Activated CD4-positive, alpha-beta memory T cell treated with anti-CD3 and anti-CD28 coated beads, Interleukin-2, amount 10 ng/mL, durations not matched to agents 7 days and 5 days (primary cell): ENCODE measurements around the gene ESCO1. TPM values are rescaled to one million over a fixed set of nuclear protein-coding genes. Genes with fewer than 3 reads are reported as not detected.

Source experiments
- CTCF ChIA-PET: fragments of 350-600 bp; sonication (Branson Sonifier 250); formaldehyde crosslinking; loops from one replicate; lab custom pipeline; 2021; ENCODE audit warnings: antibody characterized with exemption, inconsistent platforms; lab: Charles Lee
- POLR2A ChIA-PET: fragments of 350-600 bp; sonication (Branson Sonifier 250); formaldehyde crosslinking; loops from one replicate; lab custom pipeline; 2021; ENCODE audit warnings: antibody characterized with exemption; lab: Charles Lee
- DNase-seq: peaks from one replicate; pipeline ENCODE4 v3.0.0-alpha.2; 2020
- H3K27ac Mint-ChIP-seq: one replicate; pipeline ENCODE4 v1.8.0; 2021; ENCODE audit warnings: mild to moderate bottlenecking, mixed read lengths
- H3K27me3 Mint-ChIP-seq: one replicate; pipeline ENCODE4 v1.8.0; 2021; ENCODE audit warnings: mixed read lengths
- H3K36me3 Mint-ChIP-seq: one replicate; pipeline ENCODE4 v1.8.0; 2021; ENCODE audit warnings: low read depth, mixed read lengths
- H3K4me1 Mint-ChIP-seq: one replicate; pipeline ENCODE4 v1.8.0; 2021; ENCODE audit warnings: mixed read lengths
- H3K4me3 Mint-ChIP-seq: one replicate; pipeline ENCODE4 v1.8.0; 2021; ENCODE audit warnings: mild to moderate bottlenecking, mixed read lengths
- H3K9me3 Mint-ChIP-seq: one replicate; pipeline ENCODE4 v1.8.0; 2021; ENCODE audit warnings: mixed read lengths
- total RNA-seq, 2 experiments: library from RNA; stranded (reverse); gene quantifications; one replicate each; pipeline ENCODE4 v1.2.3, GENCODE V29; 2021

ESCO1 gene
- total RNA-seq, 2 experiments from 2014 or later: 22.8 to 22.9 TPM

GRCh38 chr18:21571772-21572171, 28.7 kb downstream of the ESCO1 start:
- Mint-ChIP-seq H3K4me3 (no peak overlapping the region), H3K27me3 (no peaks in the 10 kb centered on the region), H3K36me3 (peaks cover 58% of the 10 kb centered on the region), H3K27ac (no peak overlapping the region), H3K4me1 (no peaks in the 10 kb centered on the region), H3K9me3 (no peaks in the 10 kb centered on the region)
- no peak for DNase-seq
- CTCF ChIA-PET: no interaction called here
- POLR2A ChIA-PET: no interaction called here

DNA sequence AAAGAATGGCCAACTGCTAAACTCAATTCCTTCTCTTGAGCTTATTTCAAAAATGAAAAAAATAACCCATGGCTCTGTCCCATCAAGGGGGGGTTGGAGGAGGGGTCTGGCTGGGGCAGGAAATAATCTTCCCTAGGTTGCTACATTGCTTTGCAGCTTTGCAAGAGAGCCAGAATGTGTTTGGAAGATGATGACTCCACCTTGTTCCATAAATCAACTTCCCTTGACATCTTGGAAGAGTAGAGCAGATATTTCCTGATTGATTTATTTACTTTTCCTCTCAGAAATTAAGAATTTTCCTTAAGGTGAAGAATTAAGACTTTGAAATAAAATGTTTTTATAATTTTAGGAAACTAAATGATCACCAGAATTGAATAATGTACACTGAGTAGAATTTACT, 41.3 kb downstream of the ESCO1 start:
- Mint-ChIP-seq H3K4me1 (peaks cover 2% of the 10 kb centered on the region), H3K4me3 (no peak overlapping the region), H3K9me3 (no peaks in the 10 kb centered on the region), H3K36me3 (peaks cover 35% of the 10 kb centered on the region), H3K27ac (no peak overlapping the region), H3K27me3 (no peaks in the 10 kb centered on the region)
- ChIA-PET CTCF (no interaction called here), POLR2A (no interaction called here)
- DNase-seq: no peak

DNA sequence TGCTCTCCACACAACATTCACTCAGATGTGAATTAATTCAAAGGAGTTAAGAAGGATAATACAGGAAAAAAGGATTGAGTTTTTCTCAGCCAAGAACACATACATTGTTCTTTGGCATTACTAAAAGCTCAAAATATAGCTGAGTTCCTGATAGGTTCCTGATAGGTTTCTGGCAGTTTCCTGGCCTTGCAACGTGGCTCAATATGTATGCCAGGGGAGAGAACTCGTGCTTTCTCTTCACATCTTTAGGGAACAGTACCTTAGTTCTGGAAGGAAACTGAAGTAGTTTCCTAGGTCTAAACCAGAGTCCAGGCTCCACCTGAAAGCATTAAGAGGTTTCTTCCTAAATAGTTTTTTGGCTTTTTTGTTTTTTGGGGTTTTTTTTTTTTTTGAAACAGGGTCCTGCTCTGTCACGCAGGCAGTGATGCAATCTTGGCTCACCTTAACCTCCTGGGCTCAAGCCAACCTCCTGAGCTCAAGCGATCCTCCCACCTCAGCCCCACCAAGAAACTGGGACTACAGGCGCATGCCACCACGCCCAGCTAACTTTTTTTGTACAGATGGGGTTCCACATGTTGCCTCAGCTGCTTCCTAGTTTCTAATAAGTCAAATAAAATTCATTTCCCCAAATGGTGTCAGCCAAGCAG, 42.8 kb downstream of the ESCO1 start:
- CTCF ChIA-PET: interaction anchor here (1.4 kb wide), 1 partner anchor 43 kb away, joined by 6 read pairs; the partner anchor contains the start of gene ESCO1
- Mint-ChIP-seq H3K36me3 (peaks cover 33% of the 10 kb centered on the region), H3K4me1 (no peaks in the 10 kb centered on the region), H3K27ac (no peak overlapping the region), H3K4me3 (no peak overlapping the region), H3K9me3 (no peaks in the 10 kb centered on the region), H3K27me3 (no peaks in the 10 kb centered on the region)
- no peak for DNase-seq
- POLR2A ChIA-PET: no interaction called here

DNA sequence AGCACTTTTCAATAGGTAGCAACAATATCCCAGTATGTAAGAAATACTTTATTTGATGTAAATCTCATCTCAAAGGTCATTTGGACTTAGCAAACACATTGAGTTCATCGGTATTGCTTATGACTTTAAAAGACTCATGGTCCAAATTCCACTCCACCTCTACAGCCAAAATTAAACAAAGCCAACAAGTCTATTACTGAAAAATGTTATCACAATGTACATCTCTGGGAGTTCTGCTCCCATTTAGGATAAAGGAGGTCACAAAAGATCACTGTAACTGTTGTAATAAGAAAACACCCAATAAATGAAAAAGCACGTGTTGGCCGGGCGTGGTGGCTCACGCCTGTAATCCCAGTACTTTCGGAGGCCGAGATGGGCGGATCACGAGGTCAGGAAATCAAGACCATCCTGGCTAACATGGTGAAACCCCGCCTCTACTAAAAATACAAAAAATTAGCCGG, 50.0 kb downstream of the ESCO1 start:
- CTCF ChIA-PET: interaction anchor here (0.9 kb wide), 1 partner anchor 62 kb away, joined by 3 read pairs; the partner anchor contains the start of gene SNRPD1
- Mint-ChIP-seq H3K9me3 (peaks cover 3% of the 10 kb centered on the region), H3K4me1 (no peaks in the 10 kb centered on the region), H3K27ac (no peak overlapping the region), H3K4me3 (no peak overlapping the region), H3K36me3 (peaks cover 50% of the 10 kb centered on the region), H3K27me3 (no peaks in the 10 kb centered on the region)
- POLR2A ChIA-PET: no interaction called here
- no peak for DNase-seq

- Mint-ChIP-seq H3K27me3 (no peaks in the 10 kb centered on the region), H3K27ac (no peak overlapping the region), H3K36me3 (peaks cover 43% of the 10 kb centered on the region), H3K4me1 (no peaks in the 10 kb centered on the region), H3K4me3 (no peak overlapping the region), H3K9me3 (peaks cover 3% of the 10 kb centered on the region)
- ChIA-PET CTCF (no interaction called here), POLR2A (no interaction called here)
- DNase-seq: no peak
These were observed 51.9 kb downstream of the ESCO1 start for GRCh38 chr18:21548647-21549046.

GRCh38 chr18:21546423-21546822, 54.1 kb downstream of the ESCO1 start:
- no peaks in the 10 kb centered on the region for H3K27me3 Mint-ChIP-seq
- no peak overlapping the region for H3K27ac Mint-ChIP-seq
- peaks cover 36% of the 10 kb centered on the region for H3K36me3 Mint-ChIP-seq
- H3K4me3 Mint-ChIP-seq: no peak overlapping the region
- no peaks in the 10 kb centered on the region for H3K9me3 Mint-ChIP-seq
- H3K4me1 Mint-ChIP-seq: no peaks in the 10 kb centered on the region
- DNase-seq: no peak
- ChIA-PET CTCF (interaction anchor here (0.6 kb wide), 1 partner anchor 131 kb away, joined by 3 read pairs; no protein-coding TSS in a partner anchor), POLR2A (interaction anchor here (1.6 kb wide), 1 partner anchor 53 kb away, joined by 3 read pairs; no protein-coding TSS in a partner anchor)

- H3K27ac Mint-ChIP-seq: no peak overlapping the region
- no peaks in the 10 kb centered on the region for H3K9me3 Mint-ChIP-seq
- CTCF ChIA-PET: interaction anchor here (1.1 kb wide), 1 partner anchor 62 kb away, joined by 3 read pairs; the partner anchor contains the start of gene ESCO1
- no peaks in the 10 kb centered on the region for H3K4me1 Mint-ChIP-seq
- H3K27me3 Mint-ChIP-seq: no peaks in the 10 kb centered on the region
- H3K36me3 Mint-ChIP-seq: peaks cover 33% of the 10 kb centered on the region
- H3K4me3 Mint-ChIP-seq: no peak overlapping the region
- no peak for DNase-seq
- POLR2A ChIA-PET: no interaction called here
These were observed 62.3 kb downstream of the ESCO1 start for GRCh38 chr18:21538230-21538629.

- Mint-ChIP-seq H3K27me3 (no peaks in the 10 kb centered on the region), H3K27ac (no peak overlapping the region), H3K9me3 (no peaks in the 10 kb centered on the region), H3K36me3 (peaks cover 41% of the 10 kb centered on the region), H3K4me1 (no peaks in the 10 kb centered on the region), H3K4me3 (no peak overlapping the region)
- POLR2A ChIA-PET: no interaction called here
- CTCF ChIA-PET: no interaction called here
- DNase-seq: no peak
These were observed 66.2 kb downstream of the ESCO1 start for GRCh38 chr18:21534327-21534726.

GRCh38 chr18:21526463-21526862, 74.0 kb downstream of the ESCO1 start:
- H3K9me3 Mint-ChIP-seq: no peaks in the 10 kb centered on the region
- ChIA-PET CTCF (no interaction called here), POLR2A (no interaction called here)

DNA sequence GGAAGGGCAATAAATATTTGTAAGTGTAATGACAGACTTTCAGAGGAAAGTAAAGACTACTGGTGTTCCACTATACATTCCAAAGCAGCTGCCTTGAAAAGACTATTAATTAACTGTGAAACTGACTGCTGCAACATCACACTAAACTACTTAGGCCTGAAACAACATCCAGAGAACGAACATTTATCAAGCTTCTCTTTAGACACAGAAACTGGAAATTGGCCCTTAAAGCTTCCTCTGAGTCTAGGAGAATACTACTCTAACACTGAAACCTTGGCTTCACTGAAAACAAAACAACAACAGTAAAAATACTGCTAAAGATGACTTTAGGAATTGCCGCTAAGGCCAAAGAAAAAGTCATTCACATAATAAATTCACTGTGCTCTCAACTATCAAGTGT, 74.6 kb downstream of the ESCO1 start:
- Mint-ChIP-seq H3K4me1 (no peaks in the 10 kb centered on the region), H3K4me3 (no peak overlapping the region), H3K36me3 (peaks cover 38% of the 10 kb centered on the region), H3K27ac (no peak overlapping the region), H3K9me3 (no peaks in the 10 kb centered on the region), H3K27me3 (no peaks in the 10 kb centered on the region)
- POLR2A ChIA-PET: no interaction called here
- DNase-seq: no peak
- CTCF ChIA-PET: no interaction called here

More at GRCh38 chr18:21526463-21526862, 74.0 kb downstream of the ESCO1 start:
- no peaks in the 10 kb centered on the region for H3K27me3 Mint-ChIP-seq
- DNase-seq: no peak
- H3K4me3 Mint-ChIP-seq: no peak overlapping the region
- H3K27ac Mint-ChIP-seq: no peak overlapping the region
- peaks cover 43% of the 10 kb centered on the region for H3K36me3 Mint-ChIP-seq
- no peaks in the 10 kb centered on the region for H3K4me1 Mint-ChIP-seq

DNA sequence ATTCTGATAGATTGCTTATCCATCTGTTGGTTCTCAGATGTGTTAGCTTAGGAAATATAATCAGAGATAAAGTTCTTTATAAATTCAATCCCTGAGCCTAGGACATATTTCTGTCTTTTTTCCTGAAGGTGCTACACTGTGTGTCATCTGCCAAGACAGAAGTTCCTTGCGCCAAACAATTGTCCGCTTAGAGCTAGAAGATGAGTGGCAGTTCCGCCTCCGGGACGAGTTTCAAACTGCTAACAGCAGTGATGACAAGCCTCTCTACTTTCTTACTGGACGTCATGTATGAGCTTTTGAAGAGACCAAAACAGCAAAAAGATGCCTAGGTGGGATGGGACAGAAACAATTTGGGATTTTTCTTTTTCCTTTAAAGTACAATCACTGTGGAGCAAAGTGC, 78.0 kb downstream of the ESCO1 start:
- H3K4me3 Mint-ChIP-seq: no peak overlapping the region
- POLR2A ChIA-PET: interaction anchor here (1.1 kb wide), 1 partner anchor 11 kb away, joined by 3 read pairs; no protein-coding TSS in a partner anchor

DNA sequence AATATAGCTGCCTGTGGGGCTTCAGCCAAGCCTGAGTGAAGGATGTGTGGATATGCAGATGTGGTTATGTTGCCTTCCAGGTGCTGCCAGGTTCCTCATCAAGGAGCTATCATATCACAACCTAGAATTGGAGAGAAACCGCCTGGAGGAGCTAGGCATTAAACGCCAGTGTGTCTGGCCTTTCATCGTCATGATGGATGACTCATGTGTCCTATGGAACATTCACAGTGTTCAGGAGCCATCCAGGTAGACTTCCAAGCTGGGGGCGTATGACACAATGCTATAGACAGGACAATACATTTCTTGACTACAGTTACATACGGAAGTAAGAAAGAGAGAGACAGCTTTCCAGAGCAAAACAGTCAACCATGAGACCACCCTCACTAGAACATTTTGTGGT, 86.8 kb downstream of the ESCO1 start:
- H3K4me1 Mint-ChIP-seq: no peaks in the 10 kb centered on the region
- POLR2A ChIA-PET: no interaction called here
- no peak overlapping the region for H3K27ac Mint-ChIP-seq
- no peaks in the 10 kb centered on the region for H3K9me3 Mint-ChIP-seq
- DNase-seq: no peak
- H3K27me3 Mint-ChIP-seq: no peaks in the 10 kb centered on the region
- CTCF ChIA-PET: no interaction called here
- H3K36me3 Mint-ChIP-seq: peaks cover 18% of the 10 kb centered on the region
- no peak overlapping the region for H3K4me3 Mint-ChIP-seq

More for the DNA sequence above, 78.0 kb downstream of the ESCO1 start:
- CTCF ChIA-PET: no interaction called here
- H3K27me3 Mint-ChIP-seq: no peaks in the 10 kb centered on the region
- no peaks in the 10 kb centered on the region for H3K4me1 Mint-ChIP-seq
- H3K27ac Mint-ChIP-seq: no peak overlapping the region
- peaks cover 38% of the 10 kb centered on the region for H3K36me3 Mint-ChIP-seq
- no peak for DNase-seq
- H3K9me3 Mint-ChIP-seq: no peaks in the 10 kb centered on the region

DNA sequence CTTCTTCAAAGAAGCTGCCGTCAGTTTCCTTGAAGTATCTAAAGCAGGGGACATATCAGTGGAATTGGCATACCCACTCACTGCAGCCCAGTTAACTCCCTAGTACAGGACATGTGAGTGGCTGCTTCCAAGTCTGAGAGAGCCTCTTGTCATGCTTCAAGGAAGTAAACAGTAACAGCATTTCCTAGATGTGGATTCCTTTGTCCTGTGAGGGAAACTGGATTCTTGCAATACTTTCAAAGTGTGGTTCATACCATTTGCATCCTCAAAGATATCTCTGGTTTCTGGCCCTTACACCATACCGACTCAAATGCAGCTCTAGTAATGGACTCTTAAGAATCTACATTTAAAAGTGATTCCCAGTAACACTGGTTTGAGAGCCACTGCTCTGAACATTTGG, 87.2 kb downstream of the ESCO1 start:
- no peak overlapping the region for H3K27ac Mint-ChIP-seq
- peaks cover 18% of the 10 kb centered on the region for H3K36me3 Mint-ChIP-seq
- no peak overlapping the region for H3K4me3 Mint-ChIP-seq
- no peak for DNase-seq
- no peaks in the 10 kb centered on the region for H3K9me3 Mint-ChIP-seq
- ChIA-PET POLR2A (no interaction called here), CTCF (no interaction called here)
- no peaks in the 10 kb centered on the region for H3K27me3 Mint-ChIP-seq
- H3K4me1 Mint-ChIP-seq: no peaks in the 10 kb centered on the region

DNA sequence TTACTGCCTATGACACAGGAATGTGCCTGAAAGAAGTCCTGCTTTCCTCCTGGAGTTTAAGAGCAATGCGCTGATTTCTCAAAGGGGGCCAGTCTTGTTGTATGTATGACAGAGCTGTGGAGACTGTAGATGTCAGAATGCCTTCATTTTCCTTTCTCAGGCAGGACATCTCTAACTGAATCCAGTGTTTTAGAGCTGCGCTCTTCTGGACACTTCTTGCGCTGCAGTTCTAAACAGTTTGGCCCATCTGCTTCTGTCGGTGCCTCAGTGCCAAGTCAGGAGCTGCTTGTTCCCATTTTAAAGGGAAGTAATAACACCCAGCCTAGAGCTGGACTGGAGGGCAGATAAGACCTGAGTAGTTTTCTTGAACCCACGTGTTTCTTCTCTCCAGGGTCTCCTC, 91.4 kb downstream of the ESCO1 start:
- no peaks in the 10 kb centered on the region for H3K9me3 Mint-ChIP-seq
- no peak for DNase-seq
- H3K4me3 Mint-ChIP-seq: no peak overlapping the region
- peaks cover 7% of the 10 kb centered on the region for H3K36me3 Mint-ChIP-seq
- no peaks in the 10 kb centered on the region for H3K4me1 Mint-ChIP-seq
- ChIA-PET CTCF (no interaction called here), POLR2A (interaction anchor here (0.6 kb wide), 1 partner anchor 1910 kb away, joined by 5 read pairs; no protein-coding TSS in a partner anchor)
- no peak overlapping the region for H3K27ac Mint-ChIP-seq
- H3K27me3 Mint-ChIP-seq: no peaks in the 10 kb centered on the region
